NCI-H2227 (cell line): Measurements from ENCODE around the gene IL17REL.
"Not testable (repeated sequence)": the region's sequence is repeated elsewhere in the genome, so short reads cannot be mapped to it uniquely, and the experiment has no call there.

Experiments
- DNase-seq: peaks from one replicate; lab custom pipeline; 2025; ENCODE audit not compliant: unreplicated experiment; lab: John Stamatoyannopoulos, UW

Gene IL17REL

GRCh38 chr22:49992921-49993648 is 19.5 kb downstream of the IL17REL start:
- DNase-seq = no peak

DNA sequence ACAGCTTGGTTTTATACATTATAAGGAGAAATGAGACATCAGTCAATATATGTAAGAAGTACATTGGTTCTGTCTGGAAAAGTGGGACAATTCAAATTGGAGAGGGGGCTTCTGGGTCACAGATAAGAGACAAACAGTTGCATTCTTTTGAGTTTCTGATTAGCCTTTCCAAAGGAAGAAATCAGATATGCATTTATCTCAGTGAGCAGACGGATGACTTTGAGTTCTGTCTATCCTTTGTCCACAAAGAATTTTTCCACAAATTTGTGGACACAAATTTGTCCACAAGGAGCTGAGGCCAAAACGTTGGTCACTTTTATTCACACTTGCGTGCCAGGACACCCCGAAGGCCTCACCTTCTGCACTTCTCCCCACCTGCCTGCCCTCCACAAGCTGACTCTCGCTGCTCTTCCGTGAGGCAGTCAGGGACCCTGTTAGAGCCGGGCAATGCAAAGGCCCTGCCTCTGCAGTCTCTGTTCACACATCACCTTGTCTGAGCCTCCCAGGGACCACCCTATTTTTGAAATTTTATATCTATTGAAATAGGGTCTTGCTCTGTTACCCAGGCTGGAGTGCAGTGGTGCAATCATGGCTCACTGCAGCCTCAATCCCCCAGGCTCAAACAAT is 20.5 kb downstream of the IL17REL start:
- no peak for DNase-seq

DNA sequence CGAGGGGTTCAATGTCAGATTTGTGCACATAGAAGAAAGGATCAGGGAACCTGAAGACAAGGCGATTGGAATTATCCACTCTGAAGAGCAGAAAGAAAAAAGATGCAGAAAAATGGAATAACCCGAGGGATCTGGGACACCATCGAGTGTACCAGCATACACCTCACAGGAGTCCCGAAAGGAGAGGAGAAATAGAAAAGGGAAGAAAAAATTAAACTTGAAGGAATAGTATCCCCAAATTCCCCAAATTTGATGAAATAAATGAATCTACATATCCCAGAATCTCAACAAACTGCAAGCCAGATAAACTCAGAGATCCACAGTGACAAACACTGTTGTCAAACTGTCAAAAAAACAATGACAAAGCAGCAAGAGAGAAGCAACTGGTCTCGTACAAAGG is 21.4 kb downstream of the IL17REL start:
- no peak for DNase-seq

GRCh38 chr22:49989826-49990225 is 22.7 kb downstream of the IL17REL start:
- not testable (repeated sequence) for DNase-seq

DNA sequence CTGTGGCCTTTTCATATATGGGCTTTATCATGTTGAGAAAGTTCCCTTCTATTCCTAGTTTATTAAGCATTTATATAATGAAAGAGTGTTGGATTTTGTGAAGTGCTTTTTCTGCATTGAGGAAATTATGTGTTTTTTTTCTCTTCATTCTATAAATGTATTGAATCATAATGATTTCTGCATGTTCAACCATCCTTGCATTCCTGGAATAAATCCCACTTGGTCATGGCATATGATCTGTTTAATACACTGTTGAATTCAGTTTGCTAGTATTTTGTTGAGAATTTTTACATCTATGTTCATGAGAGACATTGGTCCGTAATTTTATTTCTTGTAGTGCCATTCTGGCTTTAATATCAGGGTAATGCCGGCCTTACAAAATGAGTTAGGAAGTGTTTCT is 26.2 kb downstream of the IL17REL start:
- DNase-seq = no peak

- DNase-seq = peak; percentile 60
Observed at GRCh38 chr22:49983148-49984042, 29.2 kb downstream of the IL17REL start.

DNA sequence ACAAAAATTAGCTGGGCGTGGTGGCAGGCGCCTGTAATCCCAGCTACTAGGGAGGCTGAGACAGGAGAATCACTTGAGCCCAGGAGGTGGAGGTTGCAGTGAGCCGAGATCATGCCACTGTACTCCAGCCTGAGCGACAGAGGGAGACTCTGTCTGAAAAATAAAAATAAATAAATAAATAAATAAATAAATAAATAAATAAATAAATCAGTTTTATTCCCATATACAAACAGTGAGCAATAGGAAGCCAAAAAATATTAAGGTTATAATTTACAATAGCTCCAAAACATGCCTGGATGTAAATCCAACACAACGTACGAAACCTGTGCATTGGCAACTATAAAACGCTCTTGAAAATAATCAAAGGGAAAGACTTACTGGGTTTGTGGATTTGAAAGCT is 30.8 kb downstream of the IL17REL start:
- DNase-seq = not testable (repeated sequence)

- no peak for DNase-seq
Observed at GRCh38 chr22:49979587-49980264, 32.8 kb downstream of the IL17REL start.

- no peak for DNase-seq
Observed at GRCh38 chr22:49977578-49977977, 35.0 kb downstream of the IL17REL start.

GRCh38 chr22:49976439-49977175 is 36.0 kb downstream of the IL17REL start:
- DNase-seq = no peak

DNA sequence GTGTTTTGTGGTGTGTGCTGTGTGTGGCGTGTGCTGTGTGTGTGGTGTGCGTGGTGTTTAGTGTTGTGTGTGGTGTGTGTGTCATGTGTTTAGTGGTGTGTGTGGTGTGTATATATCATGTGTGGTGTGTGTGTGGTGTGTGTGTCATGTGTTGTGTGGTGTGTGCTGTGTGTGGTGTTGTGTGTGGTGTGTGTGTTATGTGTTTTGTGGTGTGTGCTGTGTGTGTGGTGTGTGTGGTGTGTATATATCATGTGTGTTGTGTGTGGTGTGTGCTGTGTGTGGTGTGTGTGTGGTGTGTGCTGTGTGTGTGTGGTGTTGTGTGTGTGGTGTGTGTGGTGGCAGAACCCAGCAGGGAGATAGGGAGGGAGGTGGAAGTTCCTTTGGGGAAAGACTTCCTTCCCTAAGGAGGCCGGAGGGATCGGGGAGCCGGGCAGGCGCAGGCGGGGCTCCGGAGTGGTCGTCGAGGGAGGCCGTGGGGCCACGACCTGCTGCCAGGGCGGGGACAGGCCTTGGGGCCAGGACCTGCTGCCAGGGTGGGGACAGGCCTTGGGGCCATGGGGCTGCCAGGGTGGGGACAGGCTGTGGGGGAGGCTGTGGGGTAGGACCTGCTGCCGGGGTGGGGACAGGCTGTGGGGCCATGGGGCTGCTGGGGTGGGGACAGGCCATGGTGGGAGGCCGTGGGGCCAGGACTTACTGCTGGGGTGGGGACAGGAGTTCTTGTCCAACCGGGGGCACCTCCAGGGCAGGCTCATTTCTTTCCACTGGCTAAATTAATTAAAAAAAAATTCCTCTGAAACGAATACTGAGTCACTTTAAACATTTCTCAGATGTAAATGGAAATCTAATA is 36.8 kb downstream of the IL17REL start:
- no peak for DNase-seq

GRCh38 chr22:49973018-49973961 is 39.3 kb downstream of the IL17REL start:
- DNase-seq = no peak

DNA sequence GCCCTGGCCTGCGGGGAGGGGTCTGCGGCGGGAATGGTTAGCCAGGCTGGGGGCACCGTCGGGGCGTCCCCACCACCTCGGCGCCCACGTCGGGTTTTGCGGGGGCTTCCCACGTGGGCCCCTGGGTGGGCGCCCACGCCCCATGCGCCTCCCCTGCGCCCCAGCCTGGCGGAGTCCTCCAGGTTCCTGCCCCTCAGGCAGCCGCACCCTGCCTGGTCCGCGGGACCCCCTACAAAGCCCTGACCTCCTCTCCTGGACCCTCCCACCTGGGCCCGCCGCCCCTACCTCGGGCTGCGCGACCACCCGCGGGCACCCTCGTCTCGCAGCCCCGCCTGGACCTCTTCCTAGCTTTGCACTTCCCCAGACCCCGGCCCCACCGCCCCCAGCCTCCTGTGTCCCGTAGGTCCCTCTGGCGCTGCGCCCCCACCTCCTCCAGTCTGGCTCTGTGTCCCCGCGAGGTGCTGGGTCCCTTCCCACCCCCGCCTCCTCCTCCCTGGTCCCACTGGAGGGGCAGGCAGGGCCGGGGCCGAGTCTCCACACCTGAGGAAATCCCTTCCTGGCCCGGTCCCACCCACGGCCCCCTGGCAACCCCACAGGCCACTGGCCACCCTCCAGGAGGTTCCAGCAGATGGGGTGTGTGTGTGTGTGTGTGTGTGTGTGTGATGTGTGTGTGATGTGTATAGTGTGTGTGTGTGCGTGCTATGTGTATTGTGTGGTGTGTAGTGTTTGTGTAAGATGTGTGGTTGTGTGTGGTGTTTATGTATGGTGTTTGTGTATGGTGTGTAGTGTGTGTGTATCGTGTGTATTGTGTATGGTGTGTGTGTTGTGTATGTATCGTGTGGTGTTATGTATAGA is 40.2 kb downstream of the IL17REL start:
- DNase-seq = no peak

DNA sequence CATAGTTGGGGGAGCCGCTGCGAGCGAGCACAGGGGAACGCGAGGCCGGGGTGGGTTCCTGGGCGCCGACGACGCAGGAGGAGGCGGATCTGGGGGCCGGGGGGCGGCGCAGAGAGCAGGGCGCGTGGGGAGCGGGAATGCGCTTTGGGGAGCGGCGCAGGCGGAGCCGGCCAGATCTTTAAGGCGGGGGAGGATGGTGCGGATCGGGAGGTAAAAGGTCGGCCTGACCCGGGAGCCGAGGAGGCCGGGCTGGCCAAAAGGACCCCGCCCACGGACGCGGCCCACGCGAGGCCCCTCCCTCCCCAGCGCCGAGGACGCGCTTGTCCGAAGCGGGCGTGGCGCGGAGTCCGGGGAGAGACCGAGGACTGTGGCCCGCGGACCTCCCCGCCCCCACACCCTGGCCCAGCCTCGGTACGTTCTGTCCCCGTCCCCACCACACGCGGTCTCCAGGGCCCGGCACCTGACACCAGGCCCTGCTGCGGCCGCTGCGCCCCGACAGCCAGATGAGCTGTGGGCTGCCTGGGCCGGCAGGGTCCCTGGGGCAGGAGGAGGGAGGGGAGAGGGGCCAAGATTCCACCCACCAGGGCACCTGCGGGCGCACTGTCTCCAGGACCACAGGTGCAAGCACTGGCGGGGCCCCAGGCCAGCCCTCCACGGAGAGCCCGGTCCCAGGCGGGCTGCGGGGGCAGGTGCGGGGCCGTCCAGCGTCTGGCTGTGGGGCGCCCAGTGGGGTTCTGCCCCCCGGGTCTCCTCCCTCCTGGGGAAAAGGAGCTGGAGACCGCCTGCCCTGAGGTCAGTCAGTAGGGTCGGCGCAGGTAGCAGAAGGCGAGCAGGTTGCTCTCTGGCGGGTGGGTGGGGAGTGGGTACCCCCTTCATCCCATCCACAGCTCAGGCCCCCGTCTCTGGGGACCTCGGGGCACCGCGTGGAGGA is 41.1 kb downstream of the IL17REL start:
- DNase-seq = no peak

GRCh38 chr22:49970528-49971231 is 41.9 kb downstream of the IL17REL start:
- no peak for DNase-seq
